HepG2 (cell line): Measurements from ENCODE around the gene HES7. TPM values are rescaled to one million over a fixed set of nuclear protein-coding genes. Genes with fewer than 3 reads are reported as not detected.

Experiments used
- CBFB ChIP-seq: sonication (generic); formaldehyde crosslinking; IDR thresholded peaks from 2 replicates; pipeline ENCODE4 v1.4.0; 2020; ENCODE audit warnings: missing genetic modification reagents
- CBX1 ChIP-seq: IDR thresholded peaks from one replicate; pipeline ENCODE4 v1.6.1; 2016; ENCODE audit warnings: antibody characterized with exemption, low read depth
- MEF2D ChIP-seq: sonication (generic); formaldehyde crosslinking; IDR thresholded peaks from 2 replicates; pipeline ENCODE4 v1.5.1; 2020; ENCODE audit warnings: mild to moderate bottlenecking, missing genetic modification reagents
- NR2F6 ChIP-seq, 2 experiments: IDR thresholded peaks; 2 replicates each; pipeline ENCODE4 v1.6.1; 2016; ENCODE audit warnings: antibody characterized with exemption in 1 of 2, mild to moderate bottlenecking in 1 of 2
- RXRA ChIP-seq: sonication (generic); formaldehyde crosslinking; IDR thresholded peaks from 2 replicates; pipeline ENCODE4 v1.5.1; 2020; ENCODE audit warnings: missing genetic modification reagents
- YY1 ChIP-seq: IDR thresholded peaks from 2 replicates; pipeline ENCODE4 v1.6.1; 2011; ENCODE audit warnings: low read length, low read depth, moderate library complexity, mild to moderate bottlenecking; ENCODE audit not compliant: insufficient read depth, insufficient replicate concordance
- ZNF607 ChIP-seq: sonication (generic); formaldehyde crosslinking; IDR thresholded peaks from 2 replicates; pipeline ENCODE4 v1.5.1; 2020; ENCODE audit warnings: missing genetic modification reagents, mild to moderate bottlenecking, borderline replicate concordance
- polyA plus RNA-seq, 8 experiments: library from polyadenylated mRNA; depleted of rRNA in 3 of 8; stranded (reverse) in 7 of 8; unstranded in 1 of 8; fragments of >200 nt; fragmentation: Illumina TruSeq in 4 of 8; extraction: Trizol in 4 of 8; gene quantifications; 2 replicates each; pipeline versions ENCODE4 v1.2.1 to v1.2.3, GENCODE V29; 2011 to 2016; ENCODE audit warnings: low read depth in 4 of 8, missing spikeins in 1 of 8, mixed read lengths in 1 of 8; ENCODE audit not compliant: insufficient read depth in 1 of 8
- total RNA-seq, 5 experiments: library from RNA; depleted of rRNA; stranded (reverse); fragments of >200 nt; fragmentation: Illumina TruSeq; extraction: Trizol; gene quantifications; 2 replicates each; pipeline ENCODE4 v1.2.3, GENCODE V29; 2016; ENCODE audit warnings: low read depth in 1 of 5
- TF ChIP-seq, protein P1 (sequence below): sonication (generic); formaldehyde crosslinking; IDR thresholded peaks from 2 replicates; pipeline ENCODE4 v1.4.0; 2020; ENCODE audit warnings: missing genetic modification reagents, borderline replicate concordance
- TF ChIP-seq, protein P2 (sequence below): sonication (generic); formaldehyde crosslinking; IDR thresholded peaks from 2 replicates; pipeline ENCODE4 v1.4.0; 2020; ENCODE audit warnings: low read depth, missing genetic modification reagents
- TF ChIP-seq, protein P3 (sequence below): IDR thresholded peaks from 2 replicates; pipeline ENCODE4 v1.6.1; 2016; ENCODE audit warnings: low read depth, missing genetic modification reagents, missing compliant biosample characterization
- TF ChIP-seq, protein P4 (sequence below): IDR thresholded peaks from 2 replicates; pipeline ENCODE4 v1.6.1; 2016; ENCODE audit warnings: missing compliant biosample characterization, missing genetic modification reagents, borderline replicate concordance

HES7 gene
- total and polyA plus RNA-seq, 2 of the 13 experiments (the other 11 are each of a cell fraction or from before 2014, with no cell fraction given), result not detected

DNA sequence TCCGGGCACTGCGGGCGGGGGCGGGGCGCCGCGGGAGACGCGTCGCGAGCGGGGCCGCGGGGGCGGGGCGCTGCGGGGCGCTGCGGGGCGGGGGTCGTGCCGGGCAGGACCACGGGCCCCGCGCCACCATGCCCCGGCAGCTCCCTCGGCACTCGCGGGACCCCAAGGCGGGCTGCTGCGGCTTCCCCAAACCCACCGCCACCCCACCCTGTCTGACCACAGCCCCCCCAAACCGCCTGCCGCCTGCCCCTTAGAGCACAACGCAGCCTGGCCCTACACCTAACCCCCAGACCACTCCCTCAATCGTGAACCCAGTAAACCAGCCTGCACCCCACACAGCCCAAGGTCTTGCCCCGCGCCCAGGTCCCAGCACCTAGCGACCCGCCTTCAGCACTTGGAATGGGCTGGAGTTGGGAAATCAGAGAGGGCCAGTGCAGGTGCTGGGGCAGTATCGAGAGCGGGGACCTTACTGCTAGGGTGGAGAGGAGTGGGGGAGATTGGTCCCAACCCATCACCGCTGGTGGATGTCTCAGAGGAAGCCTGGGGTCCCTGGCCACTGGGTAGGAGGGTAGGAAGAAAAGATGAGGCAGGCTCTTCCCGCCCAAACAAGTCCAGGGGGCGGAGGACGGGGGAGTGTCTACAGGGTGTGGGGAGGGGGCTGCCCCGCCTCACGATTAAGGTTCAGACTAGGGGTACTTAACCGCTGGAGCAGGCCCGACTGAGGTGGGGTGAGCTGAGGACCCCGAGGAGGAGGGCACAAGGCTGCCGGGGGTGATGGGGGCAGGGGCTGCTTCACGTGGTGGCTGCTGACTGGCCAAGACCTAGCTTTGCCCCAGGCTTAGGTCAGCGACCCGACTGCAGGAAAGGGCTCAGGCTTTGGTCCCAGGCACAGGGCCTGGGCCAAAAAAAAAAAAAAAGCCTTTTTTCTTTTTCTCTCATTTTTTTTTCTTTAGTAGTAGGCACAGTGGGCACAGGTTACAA lies 39.4 kb upstream of the HES7 start (continued):
- TF ChIP-seq, protein P1, sequence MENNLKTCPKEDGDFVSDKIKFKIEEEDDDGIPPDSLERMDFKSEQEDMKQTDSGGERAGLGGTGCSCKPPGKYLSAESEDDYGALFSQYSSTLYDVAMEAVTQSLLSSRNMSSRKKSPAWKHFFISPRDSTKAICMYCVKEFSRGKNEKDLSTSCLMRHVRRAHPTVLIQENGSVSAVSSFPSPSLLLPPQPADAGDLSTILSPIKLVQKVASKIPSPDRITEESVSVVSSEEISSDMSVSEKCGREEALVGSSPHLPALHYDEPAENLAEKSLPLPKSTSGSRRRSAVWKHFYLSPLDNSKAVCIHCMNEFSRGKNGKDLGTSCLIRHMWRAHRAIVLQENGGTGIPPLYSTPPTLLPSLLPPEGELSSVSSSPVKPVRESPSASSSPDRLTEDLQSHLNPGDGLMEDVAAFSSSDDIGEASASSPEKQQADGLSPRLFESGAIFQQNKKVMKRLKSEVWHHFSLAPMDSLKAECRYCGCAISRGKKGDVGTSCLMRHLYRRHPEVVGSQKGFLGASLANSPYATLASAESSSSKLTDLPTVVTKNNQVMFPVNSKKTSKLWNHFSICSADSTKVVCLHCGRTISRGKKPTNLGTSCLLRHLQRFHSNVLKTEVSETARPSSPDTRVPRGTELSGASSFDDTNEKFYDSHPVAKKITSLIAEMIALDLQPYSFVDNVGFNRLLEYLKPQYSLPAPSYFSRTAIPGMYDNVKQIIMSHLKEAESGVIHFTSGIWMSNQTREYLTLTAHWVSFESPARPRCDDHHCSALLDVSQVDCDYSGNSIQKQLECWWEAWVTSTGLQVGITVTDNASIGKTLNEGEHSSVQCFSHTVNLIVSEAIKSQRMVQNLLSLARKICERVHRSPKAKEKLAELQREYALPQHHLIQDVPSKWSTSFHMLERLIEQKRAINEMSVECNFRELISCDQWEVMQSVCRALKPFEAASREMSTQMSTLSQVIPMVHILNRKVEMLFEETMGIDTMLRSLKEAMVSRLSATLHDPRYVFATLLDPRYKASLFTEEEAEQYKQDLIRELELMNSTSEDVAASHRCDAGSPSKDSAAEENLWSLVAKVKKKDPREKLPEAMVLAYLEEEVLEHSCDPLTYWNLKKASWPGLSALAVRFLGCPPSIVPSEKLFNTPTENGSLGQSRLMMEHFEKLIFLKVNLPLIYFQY (CRISPR knock-in tag), result no peak
- TF ChIP-seq CBX1, result no peak
- TF ChIP-seq, protein P2, sequence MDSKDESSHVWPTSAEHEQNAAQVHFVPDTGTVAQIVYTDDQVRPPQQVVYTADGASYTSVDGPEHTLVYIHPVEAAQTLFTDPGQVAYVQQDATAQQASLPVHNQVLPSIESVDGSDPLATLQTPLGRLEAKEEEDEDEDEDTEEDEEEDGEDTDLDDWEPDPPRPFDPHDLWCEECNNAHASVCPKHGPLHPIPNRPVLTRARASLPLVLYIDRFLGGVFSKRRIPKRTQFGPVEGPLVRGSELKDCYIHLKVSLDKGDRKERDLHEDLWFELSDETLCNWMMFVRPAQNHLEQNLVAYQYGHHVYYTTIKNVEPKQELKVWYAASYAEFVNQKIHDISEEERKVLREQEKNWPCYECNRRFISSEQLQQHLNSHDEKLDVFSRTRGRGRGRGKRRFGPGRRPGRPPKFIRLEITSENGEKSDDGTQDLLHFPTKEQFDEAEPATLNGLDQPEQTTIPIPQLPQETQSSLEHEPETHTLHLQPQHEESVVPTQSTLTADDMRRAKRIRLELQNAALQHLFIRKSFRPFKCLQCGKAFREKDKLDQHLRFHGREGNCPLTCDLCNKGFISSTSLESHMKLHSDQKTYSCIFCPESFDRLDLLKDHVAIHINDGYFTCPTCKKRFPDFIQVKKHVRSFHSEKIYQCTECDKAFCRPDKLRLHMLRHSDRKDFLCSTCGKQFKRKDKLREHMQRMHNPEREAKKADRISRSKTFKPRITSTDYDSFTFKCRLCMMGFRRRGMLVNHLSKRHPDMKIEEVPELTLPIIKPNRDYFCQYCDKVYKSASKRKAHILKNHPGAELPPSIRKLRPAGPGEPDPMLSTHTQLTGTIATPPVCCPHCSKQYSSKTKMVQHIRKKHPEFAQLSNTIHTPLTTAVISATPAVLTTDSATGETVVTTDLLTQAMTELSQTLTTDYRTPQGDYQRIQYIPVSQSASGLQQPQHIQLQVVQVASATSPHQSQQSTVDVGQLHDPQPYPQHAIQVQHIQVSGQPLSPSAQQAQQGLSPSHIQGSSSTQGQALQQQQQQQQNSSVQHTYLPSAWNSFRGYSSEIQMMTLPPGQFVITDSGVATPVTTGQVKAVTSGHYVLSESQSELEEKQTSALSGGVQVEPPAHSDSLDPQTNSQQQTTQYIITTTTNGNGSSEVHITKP, result no peak
- TF ChIP-seq, protein P3, sequence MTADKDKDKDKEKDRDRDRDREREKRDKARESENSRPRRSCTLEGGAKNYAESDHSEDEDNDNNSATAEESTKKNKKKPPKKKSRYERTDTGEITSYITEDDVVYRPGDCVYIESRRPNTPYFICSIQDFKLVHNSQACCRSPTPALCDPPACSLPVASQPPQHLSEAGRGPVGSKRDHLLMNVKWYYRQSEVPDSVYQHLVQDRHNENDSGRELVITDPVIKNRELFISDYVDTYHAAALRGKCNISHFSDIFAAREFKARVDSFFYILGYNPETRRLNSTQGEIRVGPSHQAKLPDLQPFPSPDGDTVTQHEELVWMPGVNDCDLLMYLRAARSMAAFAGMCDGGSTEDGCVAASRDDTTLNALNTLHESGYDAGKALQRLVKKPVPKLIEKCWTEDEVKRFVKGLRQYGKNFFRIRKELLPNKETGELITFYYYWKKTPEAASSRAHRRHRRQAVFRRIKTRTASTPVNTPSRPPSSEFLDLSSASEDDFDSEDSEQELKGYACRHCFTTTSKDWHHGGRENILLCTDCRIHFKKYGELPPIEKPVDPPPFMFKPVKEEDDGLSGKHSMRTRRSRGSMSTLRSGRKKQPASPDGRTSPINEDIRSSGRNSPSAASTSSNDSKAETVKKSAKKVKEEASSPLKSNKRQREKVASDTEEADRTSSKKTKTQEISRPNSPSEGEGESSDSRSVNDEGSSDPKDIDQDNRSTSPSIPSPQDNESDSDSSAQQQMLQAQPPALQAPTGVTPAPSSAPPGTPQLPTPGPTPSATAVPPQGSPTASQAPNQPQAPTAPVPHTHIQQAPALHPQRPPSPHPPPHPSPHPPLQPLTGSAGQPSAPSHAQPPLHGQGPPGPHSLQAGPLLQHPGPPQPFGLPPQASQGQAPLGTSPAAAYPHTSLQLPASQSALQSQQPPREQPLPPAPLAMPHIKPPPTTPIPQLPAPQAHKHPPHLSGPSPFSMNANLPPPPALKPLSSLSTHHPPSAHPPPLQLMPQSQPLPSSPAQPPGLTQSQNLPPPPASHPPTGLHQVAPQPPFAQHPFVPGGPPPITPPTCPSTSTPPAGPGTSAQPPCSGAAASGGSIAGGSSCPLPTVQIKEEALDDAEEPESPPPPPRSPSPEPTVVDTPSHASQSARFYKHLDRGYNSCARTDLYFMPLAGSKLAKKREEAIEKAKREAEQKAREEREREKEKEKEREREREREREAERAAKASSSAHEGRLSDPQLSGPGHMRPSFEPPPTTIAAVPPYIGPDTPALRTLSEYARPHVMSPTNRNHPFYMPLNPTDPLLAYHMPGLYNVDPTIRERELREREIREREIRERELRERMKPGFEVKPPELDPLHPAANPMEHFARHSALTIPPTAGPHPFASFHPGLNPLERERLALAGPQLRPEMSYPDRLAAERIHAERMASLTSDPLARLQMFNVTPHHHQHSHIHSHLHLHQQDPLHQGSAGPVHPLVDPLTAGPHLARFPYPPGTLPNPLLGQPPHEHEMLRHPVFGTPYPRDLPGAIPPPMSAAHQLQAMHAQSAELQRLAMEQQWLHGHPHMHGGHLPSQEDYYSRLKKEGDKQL (CRISPR knock-in tag), result no peak
- TF ChIP-seq, protein P4, sequence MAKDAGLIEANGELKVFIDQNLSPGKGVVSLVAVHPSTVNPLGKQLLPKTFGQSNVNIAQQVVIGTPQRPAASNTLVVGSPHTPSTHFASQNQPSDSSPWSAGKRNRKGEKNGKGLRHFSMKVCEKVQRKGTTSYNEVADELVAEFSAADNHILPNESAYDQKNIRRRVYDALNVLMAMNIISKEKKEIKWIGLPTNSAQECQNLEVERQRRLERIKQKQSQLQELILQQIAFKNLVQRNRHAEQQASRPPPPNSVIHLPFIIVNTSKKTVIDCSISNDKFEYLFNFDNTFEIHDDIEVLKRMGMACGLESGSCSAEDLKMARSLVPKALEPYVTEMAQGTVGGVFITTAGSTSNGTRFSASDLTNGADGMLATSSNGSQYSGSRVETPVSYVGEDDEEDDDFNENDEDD (CRISPR knock-in tag), result peak; percentile 47; the same call in 1 of the 2 replicates
- no peak for TF ChIP-seq CBFB (CRISPR knock-in tag)
- 0 out of 2 replicates have a peak, but pooled peaks have one; percentile 38 for TF ChIP-seq RXRA (CRISPR knock-in tag)
- TF ChIP-seq NR2F6 (IDR thresholded peaks at IDR 0.05), result no peak
- 0 out of 2 replicates have a peak, but pooled peaks have one; percentile 29 for TF ChIP-seq NR2F6 (CRISPR knock-in tag; IDR thresholded peaks at IDR 0.05)
- peak; percentile 49; the same call in 1 of the 2 replicates for TF ChIP-seq ZNF607
- TF ChIP-seq YY1, result no peak
- no peak for TF ChIP-seq MEF2D (CRISPR knock-in tag)
